MCF 10A (cell line): ENCODE data around the gene PRKCZ. TPM values are rescaled to one million over a fixed set of nuclear protein-coding genes. Genes with fewer than 3 reads are reported as not detected.
A peak's percentile ranks its signal among the peaks of the same experiment; 100 is the strongest.

Experiments used
- BruUV-seq: library from RNA; stranded (reverse); fragments of 400-500 nt; replicated peaks from 2 replicates; lab custom pipeline; 2021; lab: Mats Ljungman, UMichigan
- CTCF ChIA-PET: fragments of 300-600 bp; sonication (Branson Sonifier 250); formaldehyde crosslinking; extraction: SDS; loops from one replicate; lab custom pipeline; 2021; ENCODE audit warnings: antibody characterized with exemption, inconsistent platforms; lab: Yijun Ruan, JAX
- POLR2A ChIA-PET: fragments of 300-600, 350-650 bp; sonication (Branson Sonifier 250); formaldehyde crosslinking; extraction: SDS; loops from one replicate; lab custom pipeline; 2020; ENCODE audit warnings: antibody characterized with exemption, inconsistent platforms; lab: Yijun Ruan, JAX
- DNase-seq: peaks from one replicate; pipeline ENCODE4 v3.0.0-alpha.2; 2018; ENCODE audit not compliant: unreplicated experiment
- H3K27ac Mint-ChIP-seq: one replicate; pipeline ENCODE4 v1.8.0; 2022; ENCODE audit warnings: mild to moderate bottlenecking, low read depth, mixed read lengths; ENCODE audit not compliant: unreplicated experiment
- H3K27me3 Mint-ChIP-seq: one replicate; pipeline ENCODE4 v1.8.0; 2022; ENCODE audit warnings: mixed read lengths; ENCODE audit not compliant: insufficient read depth, unreplicated experiment
- H3K36me3 Mint-ChIP-seq: one replicate; pipeline ENCODE4 v1.8.0; 2022; ENCODE audit warnings: mild to moderate bottlenecking, moderate library complexity, mixed read lengths; ENCODE audit not compliant: insufficient read depth, unreplicated experiment
- H3K4me1 Mint-ChIP-seq: one replicate; pipeline ENCODE4 v1.8.0; 2022; ENCODE audit warnings: mixed read lengths; ENCODE audit not compliant: insufficient read depth, unreplicated experiment
- H3K4me3 Mint-ChIP-seq: one replicate; pipeline ENCODE4 v1.8.0; 2022; ENCODE audit warnings: mild to moderate bottlenecking, moderate library complexity, mixed read lengths; ENCODE audit not compliant: unreplicated experiment
- H3K9me3 Mint-ChIP-seq: one replicate; pipeline ENCODE4 v1.8.0; 2022; ENCODE audit warnings: mixed read lengths; ENCODE audit not compliant: unreplicated experiment
- intact Hi-C: fragments of 100-400 bp; cut with micrococcal nuclease; formaldehyde crosslinking; loops from 2 replicates; pipeline ENCODE4 v1.14.1; 2022
- total RNA-seq: library from RNA; stranded (reverse); gene quantifications from 2 replicates; pipeline ENCODE4 v1.2.3, GENCODE V29; 2022
- TF ChIP-seq, protein P1 (sequence below): fragments of 200-600 bp; IDR thresholded peaks from one replicate; pipeline ENCODE4 v1.8.0; 2022; ENCODE audit warnings: antibody characterized with exemption, mild to moderate bottlenecking; ENCODE audit not compliant: unreplicated experiment

Gene PRKCZ
- total RNA-seq, 1 experiment from 2014 or later = 24.9 TPM

DNA sequence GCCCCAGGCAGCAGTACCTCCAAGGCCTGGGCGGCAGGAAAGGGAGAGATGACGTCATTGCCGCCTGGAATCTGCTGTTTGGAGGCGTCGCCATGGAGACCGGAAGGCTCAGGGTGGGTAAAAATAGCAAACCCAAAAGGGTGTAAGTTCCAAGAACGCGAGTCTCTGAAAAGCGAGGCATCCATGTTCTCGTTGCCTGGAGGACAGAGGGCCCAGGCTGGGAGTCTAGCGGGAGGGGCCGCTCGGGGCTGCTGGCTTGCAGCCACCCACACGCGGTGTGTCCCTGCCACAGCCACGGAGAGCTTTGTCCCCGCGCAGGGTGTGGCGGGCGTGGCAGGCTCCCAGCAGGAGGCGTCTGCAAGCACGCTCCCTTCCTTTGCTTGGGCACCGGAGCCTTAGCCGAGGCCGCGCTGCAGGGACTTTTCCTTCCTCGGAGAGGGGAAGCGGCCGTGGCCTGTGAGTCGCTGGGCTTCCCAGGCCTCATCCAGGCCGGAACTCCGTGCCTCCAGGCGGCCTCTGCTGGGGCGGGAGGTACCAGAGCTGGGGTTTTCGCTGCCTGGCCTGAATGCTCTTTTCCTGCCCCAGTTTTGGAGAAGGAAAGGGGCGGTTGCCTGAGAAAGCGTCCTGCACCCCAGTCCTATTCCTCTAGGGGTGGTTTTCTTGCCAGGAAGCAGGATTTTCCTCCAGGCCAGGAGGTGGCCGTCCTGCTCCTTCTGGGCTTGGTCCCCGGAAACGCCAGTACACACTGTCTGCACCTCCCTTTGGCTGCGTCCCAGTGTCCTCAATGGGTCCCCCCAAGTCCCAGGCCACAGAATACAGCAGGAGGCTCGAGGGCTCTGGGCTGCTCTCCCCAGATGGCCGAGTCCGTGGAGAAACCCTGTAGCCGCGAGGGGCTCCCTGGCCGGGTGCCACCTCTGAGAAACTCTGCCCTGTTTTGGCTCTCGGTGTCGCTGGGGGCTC is 162.6 kb downstream of the PRKCZ start:
- BruUV-seq = no TSS peak
- peak overlapping the region; percentile 16 for H3K4me3 Mint-ChIP-seq
- no peaks in the 10 kb centered on the region for H3K36me3 Mint-ChIP-seq
- no peaks in the 10 kb centered on the region for H3K9me3 Mint-ChIP-seq
- H3K27ac Mint-ChIP-seq = peak overlapping the region; percentile 83
- H3K27me3 Mint-ChIP-seq = no peaks in the 10 kb centered on the region
- ChIA-PET POLR2A (interaction anchor here (0.7 to 2.0 kb wide), 4 partner anchors 16 to 179 kb away, joined by 3 to 15 read pairs (median 8); partner anchors contain the start of genes MORN1, RER1 and SKI), CTCF (interaction anchor here (0.8 to 5.0 kb wide), 6 partner anchors 17 to 199 kb away, joined by 3 to 27 read pairs (median 6); partner anchors contain the start of gene FAAP20)
- DNase-seq = peak; percentile 89
- peaks cover 14% of the 10 kb centered on the region for H3K4me1 Mint-ChIP-seq
- TF ChIP-seq, protein P1, sequence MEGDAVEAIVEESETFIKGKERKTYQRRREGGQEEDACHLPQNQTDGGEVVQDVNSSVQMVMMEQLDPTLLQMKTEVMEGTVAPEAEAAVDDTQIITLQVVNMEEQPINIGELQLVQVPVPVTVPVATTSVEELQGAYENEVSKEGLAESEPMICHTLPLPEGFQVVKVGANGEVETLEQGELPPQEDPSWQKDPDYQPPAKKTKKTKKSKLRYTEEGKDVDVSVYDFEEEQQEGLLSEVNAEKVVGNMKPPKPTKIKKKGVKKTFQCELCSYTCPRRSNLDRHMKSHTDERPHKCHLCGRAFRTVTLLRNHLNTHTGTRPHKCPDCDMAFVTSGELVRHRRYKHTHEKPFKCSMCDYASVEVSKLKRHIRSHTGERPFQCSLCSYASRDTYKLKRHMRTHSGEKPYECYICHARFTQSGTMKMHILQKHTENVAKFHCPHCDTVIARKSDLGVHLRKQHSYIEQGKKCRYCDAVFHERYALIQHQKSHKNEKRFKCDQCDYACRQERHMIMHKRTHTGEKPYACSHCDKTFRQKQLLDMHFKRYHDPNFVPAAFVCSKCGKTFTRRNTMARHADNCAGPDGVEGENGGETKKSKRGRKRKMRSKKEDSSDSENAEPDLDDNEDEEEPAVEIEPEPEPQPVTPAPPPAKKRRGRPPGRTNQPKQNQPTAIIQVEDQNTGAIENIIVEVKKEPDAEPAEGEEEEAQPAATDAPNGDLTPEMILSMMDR = peak; percentile 13
- intact Hi-C loops = loop anchor here (1.0 kb wide), 2 partner anchors 17 to 168 kb away; no protein-coding TSS in a partner anchor

DNA sequence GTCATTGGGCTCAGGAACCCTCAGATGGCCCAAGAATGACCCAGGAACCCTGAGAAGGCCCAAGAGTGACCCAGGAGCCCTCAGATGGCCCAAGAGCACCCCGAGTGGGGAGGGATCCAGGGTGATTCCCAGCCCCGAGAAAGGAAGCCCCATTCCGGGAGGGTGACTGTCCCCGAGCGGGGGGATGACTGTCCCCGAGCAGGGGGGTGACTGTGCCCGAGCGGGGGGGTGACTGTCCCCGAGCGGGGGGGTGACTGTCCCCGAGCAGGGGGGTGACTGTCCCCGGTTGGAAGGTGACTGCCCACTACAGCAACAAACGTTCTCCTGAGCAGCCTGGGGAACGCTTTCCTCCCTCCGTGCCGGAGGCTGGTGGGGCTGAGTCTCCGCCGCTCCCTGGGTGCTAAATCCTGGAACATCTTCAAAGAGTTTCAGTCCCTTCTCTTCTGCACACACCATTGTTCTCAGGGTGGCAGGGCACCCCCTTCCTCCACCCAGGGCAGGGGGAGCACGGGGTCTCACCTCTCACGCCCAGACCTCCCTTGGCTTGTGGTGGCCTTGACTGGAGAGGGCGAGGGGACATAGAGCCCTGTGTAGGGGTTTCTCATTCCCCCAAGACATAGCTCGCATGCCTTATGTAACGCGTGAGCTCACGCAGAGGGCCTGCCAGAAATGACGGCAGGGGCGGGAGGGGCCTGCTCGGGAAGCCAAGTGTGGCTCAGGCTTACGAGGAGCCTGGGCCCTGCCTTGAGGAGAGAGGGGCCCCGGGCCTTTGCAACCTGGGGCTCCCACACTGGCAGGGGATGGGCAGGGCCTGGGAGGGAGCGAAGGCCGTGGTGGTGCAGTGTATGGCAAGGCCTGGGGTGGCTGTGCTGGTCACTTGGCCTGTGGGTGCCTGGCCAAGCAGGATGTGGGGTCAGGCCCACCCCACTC is 163.6 kb downstream of the PRKCZ start:
- peak overlapping the region; percentile 16 for H3K4me3 Mint-ChIP-seq
- TF ChIP-seq, protein P1 = no peak
- H3K27me3 Mint-ChIP-seq = no peaks in the 10 kb centered on the region
- peaks cover 6% of the 10 kb centered on the region for H3K4me1 Mint-ChIP-seq
- no peaks in the 10 kb centered on the region for H3K36me3 Mint-ChIP-seq
- POLR2A ChIA-PET = no interaction called here
- BruUV-seq = no TSS peak
- DNase-seq = no peak
- peaks cover 4% of the 10 kb centered on the region for H3K9me3 Mint-ChIP-seq
- intact Hi-C loops = loop anchor here (1.0 kb wide), 1 partner anchor 167 kb away; no protein-coding TSS in a partner anchor
- CTCF ChIA-PET = no interaction called here
- peak overlapping the region; percentile 83 for H3K27ac Mint-ChIP-seq

DNA sequence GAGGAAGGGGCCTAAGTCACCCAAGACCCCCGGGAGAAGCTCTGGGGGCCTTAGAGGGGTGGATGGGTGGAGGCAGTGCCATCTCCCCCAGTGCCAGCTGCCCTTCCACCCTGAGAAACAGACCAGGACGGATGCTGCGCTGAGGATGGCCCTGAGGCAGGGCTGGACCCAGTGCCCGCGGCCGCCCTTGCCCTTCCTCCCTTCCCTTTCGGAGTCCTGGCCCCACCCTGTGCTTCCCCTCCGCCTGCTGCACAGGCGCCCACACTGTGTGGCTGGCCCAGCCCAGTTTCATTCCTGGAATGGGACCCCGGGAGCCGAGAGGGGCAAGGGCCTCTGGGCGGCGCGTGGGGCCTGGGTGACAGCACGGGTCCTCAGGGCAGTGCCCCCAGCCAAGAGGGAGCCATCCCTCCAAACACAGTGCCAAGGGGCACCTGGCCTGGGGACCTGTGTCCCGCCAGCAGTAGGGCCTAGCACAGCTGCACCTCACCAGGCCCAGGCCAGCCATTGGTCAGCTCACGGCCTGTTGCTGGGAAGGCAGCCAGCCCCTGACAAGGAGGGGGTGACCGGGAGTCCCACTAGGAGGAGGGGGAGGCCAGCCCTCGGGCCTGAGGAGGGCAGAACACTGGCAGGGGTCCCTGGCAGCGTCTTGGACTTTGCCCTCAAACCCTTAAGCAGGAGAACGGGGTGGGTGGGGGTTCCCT is 164.5 kb downstream of the PRKCZ start:
- CTCF ChIA-PET = no interaction called here

More for the DNA sequence above, 164.5 kb downstream of the PRKCZ start:
- H3K36me3 Mint-ChIP-seq = no peaks in the 10 kb centered on the region
- BruUV-seq = no TSS peak
- no peak for DNase-seq
- TF ChIP-seq, protein P1 = no peak
- H3K4me3 Mint-ChIP-seq = no peak overlapping the region
- POLR2A ChIA-PET = no interaction called here
- H3K4me1 Mint-ChIP-seq = no peaks in the 10 kb centered on the region
- intact Hi-C loops = no loop called here
- H3K9me3 Mint-ChIP-seq = peaks cover 9% of the 10 kb centered on the region
- no peaks in the 10 kb centered on the region for H3K27me3 Mint-ChIP-seq
- no peak overlapping the region for H3K27ac Mint-ChIP-seq
